Pulmonary artery endothelial cell (primary cell): ENCODE measurements around the gene DNAJB5. TPM values are rescaled to one million over a fixed set of nuclear protein-coding genes. Genes with fewer than 3 reads are reported as not detected.
"Not testable (repeated sequence)": the region's sequence is repeated elsewhere in the genome, so short reads cannot be mapped to it uniquely, and the experiment has no call there.

ENCODE experiments used
- DNase-seq: peaks from one replicate; pipeline ENCODE4 v3.0.0-alpha.2; 2011; ENCODE audit warnings: low read depth, low spot score
- total RNA-seq: library from RNA; depleted of rRNA; stranded (reverse); fragments of >200 nt; gene quantifications from 2 replicates; pipeline ENCODE4 v1.2.3, GENCODE V29; 2014

Gene DNAJB5
- total RNA-seq: 9.1 and 9.6 TPM in 2 replicates

GRCh38 chr9:34989003-34989945, at the start of gene DNAJB5:
DNAJB5 (plus strand) TSS chr9:34989745; CDS start chr9:34990631, 886 bp downstream.
- peak; percentile 100 for DNase-seq

GRCh38 chr9:34939989-34940388, 49.6 kb upstream of the DNAJB5 start:
- not testable (repeated sequence) for DNase-seq

GRCh38 chr9:34948451-34948850, 41.1 kb upstream of the DNAJB5 start:
- DNase-seq: no peak

GRCh38 chr9:34954225-34954624, 35.3 kb upstream of the DNAJB5 start:
- DNase-seq: no peak

- not testable (repeated sequence) for DNase-seq
Measured at GRCh38 chr9:34956066-34956465, 33.5 kb upstream of the DNAJB5 start.

- DNase-seq: no peak
Measured at GRCh38 chr9:34956648-34957047, 32.9 kb upstream of the DNAJB5 start.

- no peak for DNase-seq
Measured at GRCh38 chr9:34957492-34958410, 31.8 kb upstream of the DNAJB5 start, which contains the start of gene PHF24. PHF24 (plus strand) TSS chr9:34958285; CDS start chr9:34971299, 13,014 bp downstream.

GRCh38 chr9:34958411-34958982, 31.0 kb upstream of the DNAJB5 start:
- no peak for DNase-seq

- DNase-seq: no peak
Measured at GRCh38 chr9:34959461-34959860, 30.1 kb upstream of the DNAJB5 start.

- no peak for DNase-seq
Measured at GRCh38 chr9:34961574-34962490, 27.7 kb upstream of the DNAJB5 start.

GRCh38 chr9:34962546-34962945, 27.0 kb upstream of the DNAJB5 start:
- no peak for DNase-seq

- no peak for DNase-seq
Measured at GRCh38 chr9:34963552-34963951, 26.0 kb upstream of the DNAJB5 start.

- DNase-seq: no peak
Measured at GRCh38 chr9:34964458-34964857, 25.1 kb upstream of the DNAJB5 start.

- no peak for DNase-seq
Measured at GRCh38 chr9:34971146-34971811, 18.3 kb upstream of the DNAJB5 start.

GRCh38 chr9:34974664-34975063, 14.9 kb upstream of the DNAJB5 start:
- no peak for DNase-seq

- no peak for DNase-seq
Measured at GRCh38 chr9:34976441-34976840, 13.1 kb upstream of the DNAJB5 start.

GRCh38 chr9:34976992-34977391, 12.6 kb upstream of the DNAJB5 start:
- DNase-seq: no peak

- no peak for DNase-seq
Measured at GRCh38 chr9:34980181-34980761, 9.3 kb upstream of the DNAJB5 start.

GRCh38 chr9:34982361-34982760, 7.2 kb upstream of the DNAJB5 start:
- no peak for DNase-seq

- DNase-seq: no peak
Measured at GRCh38 chr9:34983209-34983608, 6.3 kb upstream of the DNAJB5 start.
